Endometrial microvascular endothelial cells (primary cell): ENCODE measurements around the gene PDCD11. TPM values are rescaled to one million over a fixed set of nuclear protein-coding genes. Genes with fewer than 3 reads are reported as not detected.

Source experiments
- in situ Hi-C: cut with HindIII; loops from 2 replicates; pipeline ENCODE4 v1.10.0; 2017; ENCODE audit warnings: low sequenced_read_pairs, low pct_unique_long_range_greater_than_20kb; ENCODE audit errors: inconsistent ontology term
- total RNA-seq: library from RNA; depleted of rRNA; stranded (reverse); fragments of >200 nt; gene quantifications from one replicate; pipeline ENCODE4 v1.2.3, GENCODE V29; 2015; ENCODE audit errors: inconsistent ontology term

Gene PDCD11
- total RNA-seq, 1 donor from 2014 or later, result 43.3 TPM

GRCh38 chr10:103492655-103493261 lies 96.3 kb downstream of the PDCD11 start:
- in situ Hi-C loops, result loop anchor here (10.0 kb wide), 1 partner anchor 78 kb away; no protein-coding TSS in a partner anchor

- in situ Hi-C loops, result loop anchor here (10.0 kb wide), 1 partner anchor 79 kb away; no protein-coding TSS in a partner anchor
These were observed 97.0 kb downstream of the PDCD11 start, which contains the start of gene NEURL1 for GRCh38 chr10:103493362-103493915. Gene NEURL1, plus strand, starts transcription at chr10:103493705. Its CDS starts 683 bp downstream, at chr10:103494388.

- in situ Hi-C loops, result loop anchor here (10.0 kb wide), 1 partner anchor 79 kb away; no protein-coding TSS in a partner anchor
These were observed 97.8 kb downstream of the PDCD11 start for GRCh38 chr10:103493916-103494877.

- in situ Hi-C loops, result loop anchor here (10.0 kb wide), 1 partner anchor 81 kb away; no protein-coding TSS in a partner anchor
These were observed 98.9 kb downstream of the PDCD11 start for GRCh38 chr10:103495321-103495720.

Other genes with a start within 250 kb of the PDCD11 start
- 46.4 TPM for gene NT5C2, start 203.4 kb upstream of the PDCD11 start, total RNA-seq
- 0.09 TPM for gene RPEL1, start 150.7 kb upstream of the PDCD11 start, total RNA-seq
- 0.46 TPM for gene INA, start 119.5 kb upstream of the PDCD11 start, total RNA-seq
- 17.7 TPM for gene PCGF6, start 45.5 kb upstream of the PDCD11 start, total RNA-seq
- 6.4 TPM for gene TAF5, start 28.6 kb upstream of the PDCD11 start, total RNA-seq
- gene ATP5MK, start 151 bp upstream of the PDCD11 start, total RNA-seq, result 425 TPM
- 15.1 TPM for gene CALHM2, start 55.7 kb downstream of the PDCD11 start, total RNA-seq
- not detected for gene CALHM1, start 62.3 kb downstream of the PDCD11 start, total RNA-seq
- not detected for gene CALHM3, start 82.6 kb downstream of the PDCD11 start, total RNA-seq
- not detected for gene NEURL1, start 97.1 kb downstream of the PDCD11 start, total RNA-seq